SK-N-SH (cell line): ENCODE results near the gene ADGRG7.

Experiments used
- EZH2phosphoT487 ChIP-seq: fragments of 200-600 bp; sonication (generic); IDR thresholded peaks from 2 replicates; pipeline ENCODE4 v1.6.1; 2017; ENCODE audit warnings: low read depth, mixed run types, mild to moderate bottlenecking, antibody characterized with exemption, moderate library complexity, borderline replicate concordance
- NRF1 ChIP-seq: IDR thresholded peaks from 2 replicates; pipeline ENCODE4 v1.6.1; 2012; ENCODE audit warnings: low read depth, mild to moderate bottlenecking, low read length
- POLR2AphosphoS5 ChIP-seq: IDR thresholded peaks from 2 replicates; pipeline ENCODE4 v1.6.1; 2012; ENCODE audit warnings: low read depth, low read length
- RAD21 ChIP-seq: IDR thresholded peaks from 2 replicates; pipeline ENCODE4 v1.6.1; 2012; ENCODE audit warnings: mild to moderate bottlenecking, low read length
- TF ChIP-seq, protein P1 (sequence below): fragments of 200-600 bp; sonication (generic); IDR thresholded peaks from 2 replicates; pipeline ENCODE4 v1.6.1; 2017; ENCODE audit warnings: antibody characterized with exemption, mild to moderate bottlenecking, moderate library complexity

DNA sequence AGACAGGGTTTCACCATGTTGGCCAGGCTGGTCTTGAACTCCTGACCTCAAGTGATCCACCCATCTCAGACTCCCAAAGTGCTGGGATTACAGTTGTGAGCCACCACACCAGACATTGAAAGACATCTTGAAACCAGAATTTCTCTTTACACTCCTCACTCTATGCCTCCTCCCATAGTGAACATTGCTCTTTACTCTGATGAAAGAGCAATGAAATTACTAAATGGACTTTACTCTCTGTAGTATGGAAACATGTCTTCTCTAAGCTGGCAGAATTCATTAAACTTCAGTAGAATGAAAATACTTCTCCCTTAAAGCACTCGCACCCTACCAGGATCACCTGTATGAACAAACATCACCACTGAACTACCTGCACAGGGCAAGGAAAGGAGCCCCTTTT, 72.1 kb downstream of the ADGRG7 start:
- TF ChIP-seq RAD21: no peak
- TF ChIP-seq EZH2phosphoT487: no peak
- no peak for TF ChIP-seq POLR2AphosphoS5
- TF ChIP-seq NRF1: no peak
- TF ChIP-seq, protein P1, sequence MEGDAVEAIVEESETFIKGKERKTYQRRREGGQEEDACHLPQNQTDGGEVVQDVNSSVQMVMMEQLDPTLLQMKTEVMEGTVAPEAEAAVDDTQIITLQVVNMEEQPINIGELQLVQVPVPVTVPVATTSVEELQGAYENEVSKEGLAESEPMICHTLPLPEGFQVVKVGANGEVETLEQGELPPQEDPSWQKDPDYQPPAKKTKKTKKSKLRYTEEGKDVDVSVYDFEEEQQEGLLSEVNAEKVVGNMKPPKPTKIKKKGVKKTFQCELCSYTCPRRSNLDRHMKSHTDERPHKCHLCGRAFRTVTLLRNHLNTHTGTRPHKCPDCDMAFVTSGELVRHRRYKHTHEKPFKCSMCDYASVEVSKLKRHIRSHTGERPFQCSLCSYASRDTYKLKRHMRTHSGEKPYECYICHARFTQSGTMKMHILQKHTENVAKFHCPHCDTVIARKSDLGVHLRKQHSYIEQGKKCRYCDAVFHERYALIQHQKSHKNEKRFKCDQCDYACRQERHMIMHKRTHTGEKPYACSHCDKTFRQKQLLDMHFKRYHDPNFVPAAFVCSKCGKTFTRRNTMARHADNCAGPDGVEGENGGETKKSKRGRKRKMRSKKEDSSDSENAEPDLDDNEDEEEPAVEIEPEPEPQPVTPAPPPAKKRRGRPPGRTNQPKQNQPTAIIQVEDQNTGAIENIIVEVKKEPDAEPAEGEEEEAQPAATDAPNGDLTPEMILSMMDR: no peak
